Measurements from ENCODE around the gene ST7. TPM values are rescaled to one million over a fixed set of nuclear protein-coding genes. Genes with fewer than 3 reads are reported as not detected.

Gene ST7
- total and polyA plus RNA-seq, 2 of the 8 experiments (the other 6 are each of a cell fraction or from before 2014, with no cell fraction given): 16.3 to 18.0 TPM

- no peak overlapping the region for H3K23ac ChIP-seq (ENCODE audit: insufficient read length)
- no peak overlapping the region for H3K18ac ChIP-seq (ENCODE audit: extremely low read depth, low read length)
- H3K79me1 ChIP-seq (ENCODE audit: low read depth, low read length): no peaks in the 10 kb centered on the region
- H2BK20ac ChIP-seq (ENCODE audit: low read length): no peak overlapping the region
- H4K8ac ChIP-seq (ENCODE audit: extremely low read depth, insufficient read depth, low read length): no peak overlapping the region
- H2BK15ac ChIP-seq (ENCODE audit: low read length): no peak overlapping the region
- TF ChIP-seq CTCF (IDR thresholded peaks at IDR 0.05; ENCODE audit: control extremely low read depth in 1 of 3, insufficient read depth in 1 of 3, low read depth in 1 of 3, low read length in 3 of 3) (no peak), SIRT6 (IDR thresholded peaks at IDR 0.05; ENCODE audit: low read length) (no peak), NRF1 (IDR thresholded peaks at IDR 0.05; ENCODE audit: low read depth, low read length) (no peak), SP4 (IDR thresholded peaks at IDR 0.05; ENCODE audit: low read length) (no peak), POLR2AphosphoS5 (IDR thresholded peaks at IDR 0.05; ENCODE audit: low read depth, low read length) (no peak), CHD1 (IDR thresholded peaks at IDR 0.05; ENCODE audit: low read depth, low read length) (no peak), JUN (IDR thresholded peaks at IDR 0.05; ENCODE audit: low read depth, low read length) (no peak), KDM1A (IDR thresholded peaks at IDR 0.05; ENCODE audit: borderline replicate concordance, low read length) (no peak), TBP (IDR thresholded peaks at IDR 0.05; ENCODE audit: low read depth, low read length) (no peak)
- H3K4me3 ChIP-seq (ENCODE audit: extremely low read depth in 1 of 4, insufficient read depth in 2 of 4, low read depth in 3 of 4, low read length in 4 of 4): no peak overlapping the region
- no peaks in the 10 kb centered on the region for H3K36me3 ChIP-seq (ENCODE audit: control insufficient read depth in 2 of 4, insufficient read depth in 4 of 4, low read length in 3 of 4)
- no peak overlapping the region for H3K9ac ChIP-seq (replicated peaks in 1 of 4; ENCODE audit: extremely low read depth in 1 of 4, low read depth in 3 of 4, low read length in 3 of 4)
- H2AFZ ChIP-seq (ENCODE audit: low read length): no peak overlapping the region
- no peak overlapping the region for H2BK5ac ChIP-seq (ENCODE audit: low read depth, low read length)
- no peak overlapping the region for H3K14ac ChIP-seq (ENCODE audit: insufficient read length)
- H4K20me1 ChIP-seq (replicated peaks in 1 of 2; ENCODE audit: control insufficient read depth in 1 of 2, insufficient read depth in 2 of 2, low read length in 2 of 2): no peaks in the 10 kb centered on the region
- WGBS, 2 experiments (ENCODE audit: extremely low coverage in 1 of 2, insufficient coverage in 1 of 2, insufficient read length in 1 of 2, insufficient replicate concordance in 2 of 2, low coverage in 1 of 2, low lambda C conversion rate in 2 of 2, missing lambda C conversion rate in 1 of 2): 93% methylated on average over 7 of the region's 8 CpGs; no CpG with 5 or more reads in 1 of the 2 experiments
- CTCF ChIA-PET (ENCODE audit: partially characterized antibody): interaction anchor here (0.6 to 1.9 kb wide), 6 partner anchors 8 to 179 kb away, joined by 3 to 9 read pairs (median 4); no protein-coding TSS in a partner anchor
- no peak overlapping the region for H3K56ac ChIP-seq (replicated peaks; ENCODE audit: insufficient read length, low read depth, low read length)
- FAIRE-seq: no peak
- no peak for DNase-seq (ENCODE audit: low read depth in 1 of 2, low spot score in 2 of 2)
- H3K27ac ChIP-seq (ENCODE audit: low read depth, low read length): no peak overlapping the region
- no peak overlapping the region for H3K4me2 ChIP-seq (ENCODE audit: insufficient read depth in 1 of 2, low read depth in 2 of 2, low read length in 2 of 2)
- POLR2A ChIA-PET (ENCODE audit: partially characterized antibody): no interaction called here
- H2AK5ac ChIP-seq (ENCODE audit: low read depth, low read length): no peak overlapping the region
- peaks cover 0 to 4% (median 0%) of the 10 kb centered on the region in 4 experiments; a peak in 1 of 7 replicates for H3K4me1 ChIP-seq (replicated peaks in 1 of 4; ENCODE audit: control insufficient read depth in 3 of 4, insufficient read depth in 4 of 4, low read length in 3 of 4)
- H3K27me3 ChIP-seq (replicated peaks in 1 of 4; ENCODE audit: control insufficient read depth in 3 of 4, extremely low read depth in 1 of 4, insufficient read depth in 3 of 4, low read length in 3 of 4): no peaks in the 10 kb centered on the region
- no peak overlapping the region for H2BK12ac ChIP-seq (ENCODE audit: low read depth, low read length)
- H4K5ac ChIP-seq (ENCODE audit: insufficient read length, low read depth, low read length): no peak overlapping the region
- no peaks in the 10 kb centered on the region for H3K79me2 ChIP-seq (ENCODE audit: control insufficient read depth in 1 of 2, insufficient read depth in 2 of 2, low read length in 2 of 2)
- H4K91ac ChIP-seq (replicated peaks; ENCODE audit: insufficient read length, low read length): no peak overlapping the region
- no peaks in the 10 kb centered on the region for H3K9me3 ChIP-seq (ENCODE audit: insufficient read depth in 2 of 2, low read depth in 1 of 2, low read length in 1 of 2)
- H2BK120ac ChIP-seq (replicated peaks; ENCODE audit: low read depth, low read length): no peak overlapping the region
- H3K4ac ChIP-seq (replicated peaks; ENCODE audit: insufficient read length, low read depth, low read length): no peak overlapping the region
- H3K23me2 ChIP-seq (ENCODE audit: low read depth, low read length): no peaks in the 10 kb centered on the region
Observed at GRCh38 chr7:116940689-116941370, 12.5 kb upstream of the ST7 start.

All from H1 (cell line).